Measurements from ENCODE around the gene FAR2. TPM values are rescaled to one million over a fixed set of nuclear protein-coding genes. Genes with fewer than 3 reads are reported as not detected.
A peak's percentile ranks its signal among the peaks of the same experiment; 100 is the strongest.

Gene FAR2
- total and polyA plus RNA-seq, 2 donors (not counting 1 experiment from before 2014, with no cell fraction given): 9.2 to 10.2 TPM

GRCh38 chr12:29310899-29311298, 161.8 kb downstream of the FAR2 start:
- Histone ChIP-seq H3K4me2 (ENCODE audit: extremely low read depth, insufficient read depth, low read length) (no peak overlapping the region), H3K36me3 (ENCODE audit: control insufficient read depth, insufficient read depth, low read length) (no peaks in the 10 kb centered on the region), H3K4me3 (replicated peaks in 1 of 4; ENCODE audit: control extremely low read depth in 1 of 4, insufficient read depth in 1 of 4, low read depth in 3 of 4, low read length in 4 of 4) (no peak overlapping the region), H4K20me1 (ENCODE audit: control insufficient read depth, extremely low read depth, insufficient read depth, low read length) (no peaks in the 10 kb centered on the region), H3K9me3 (ENCODE audit: control insufficient read depth, insufficient read depth, low read depth, low read length) (no peaks in the 10 kb centered on the region), H3K27ac (ENCODE audit: insufficient read depth, low read length) (no peak overlapping the region), H3K79me2 (ENCODE audit: control insufficient read depth, insufficient read depth, low read length) (no peaks in the 10 kb centered on the region), H2AFZ (ENCODE audit: low read length) (no peak overlapping the region), H3K9ac (ENCODE audit: insufficient read depth, low read length) (no peak overlapping the region), H3K27me3 (ENCODE audit: control insufficient read depth, insufficient read depth, low read length) (no peaks in the 10 kb centered on the region), H3K4me1 (ENCODE audit: control insufficient read depth, extremely low read depth, insufficient read depth, low read length) (no peaks in the 10 kb centered on the region)
- TF ChIP-seq CTCF (conservative IDR thresholded peaks at IDR 0.05 in 1 of 2, IDR thresholded peaks at IDR 0.05 in 1 of 2; ENCODE audit: low read depth in 1 of 2, low read length in 2 of 2) (no peak), EZH2 (IDR thresholded peaks at IDR 0.05; ENCODE audit: low read length, missing control alignments) (no peak)
- DNase-seq (ENCODE audit: low read depth in 2 of 2): no peak

- Histone ChIP-seq H3K4me3 (replicated peaks in 1 of 4; ENCODE audit: control extremely low read depth in 1 of 4, insufficient read depth in 1 of 4, low read depth in 3 of 4, low read length in 4 of 4) (no peak overlapping the region), H3K4me2 (ENCODE audit: extremely low read depth, insufficient read depth, low read length) (no peak overlapping the region), H4K20me1 (ENCODE audit: control insufficient read depth, extremely low read depth, insufficient read depth, low read length) (no peaks in the 10 kb centered on the region), H3K27me3 (ENCODE audit: control insufficient read depth, insufficient read depth, low read length) (no peaks in the 10 kb centered on the region), H3K27ac (ENCODE audit: insufficient read depth, low read length) (no peak overlapping the region), H3K4me1 (ENCODE audit: control insufficient read depth, extremely low read depth, insufficient read depth, low read length) (no peaks in the 10 kb centered on the region), H3K79me2 (ENCODE audit: control insufficient read depth, insufficient read depth, low read length) (no peaks in the 10 kb centered on the region), H3K36me3 (ENCODE audit: control insufficient read depth, insufficient read depth, low read length) (no peaks in the 10 kb centered on the region), H3K9me3 (ENCODE audit: control insufficient read depth, insufficient read depth, low read depth, low read length) (no peaks in the 10 kb centered on the region), H2AFZ (ENCODE audit: low read length) (no peak overlapping the region), H3K9ac (ENCODE audit: insufficient read depth, low read length) (no peak overlapping the region)
- DNase-seq (ENCODE audit: low read depth in 2 of 2): peak in 1 of 2 donors; percentile 9
- TF ChIP-seq CTCF (conservative IDR thresholded peaks at IDR 0.05 in 1 of 2, IDR thresholded peaks at IDR 0.05 in 1 of 2; ENCODE audit: low read depth in 1 of 2, low read length in 2 of 2) (no peak), EZH2 (IDR thresholded peaks at IDR 0.05; ENCODE audit: low read length, missing control alignments) (no peak)
These were observed 165.3 kb downstream of the FAR2 start for GRCh38 chr12:29314416-29314815.

GRCh38 chr12:29316752-29317151, 167.7 kb downstream of the FAR2 start:
- TF ChIP-seq CTCF (conservative IDR thresholded peaks at IDR 0.05 in 1 of 2, IDR thresholded peaks at IDR 0.05 in 1 of 2; ENCODE audit: low read depth in 1 of 2, low read length in 2 of 2) (no peak), EZH2 (IDR thresholded peaks at IDR 0.05; ENCODE audit: low read length, missing control alignments) (no peak)
- peak in 1 of 2 donors; percentile 94 for DNase-seq (ENCODE audit: low read depth in 2 of 2)
- H3K9me3 ChIP-seq (ENCODE audit: control insufficient read depth, insufficient read depth, low read depth, low read length): no peaks in the 10 kb centered on the region
- no peaks in the 10 kb centered on the region for H4K20me1 ChIP-seq (ENCODE audit: control insufficient read depth, extremely low read depth, insufficient read depth, low read length)
- H3K4me2 ChIP-seq (ENCODE audit: extremely low read depth, insufficient read depth, low read length): no peak overlapping the region
- no peak overlapping the region for H3K27ac ChIP-seq (ENCODE audit: insufficient read depth, low read length)
- H3K27me3 ChIP-seq (ENCODE audit: control insufficient read depth, insufficient read depth, low read length): no peaks in the 10 kb centered on the region
- no peaks in the 10 kb centered on the region for H3K79me2 ChIP-seq (ENCODE audit: control insufficient read depth, insufficient read depth, low read length)
- no peak overlapping the region for H2AFZ ChIP-seq (ENCODE audit: low read length)
- no peaks in the 10 kb centered on the region for H3K36me3 ChIP-seq (ENCODE audit: control insufficient read depth, insufficient read depth, low read length)
- H3K4me3 ChIP-seq (replicated peaks in 1 of 4; ENCODE audit: control extremely low read depth in 1 of 4, insufficient read depth in 1 of 4, low read depth in 3 of 4, low read length in 4 of 4): no peak overlapping the region
- no peak overlapping the region for H3K9ac ChIP-seq (ENCODE audit: insufficient read depth, low read length)
- peaks cover 3% of the 10 kb centered on the region for H3K4me1 ChIP-seq (ENCODE audit: control insufficient read depth, extremely low read depth, insufficient read depth, low read length)

Data from fibroblast of lung (primary cell).